Left ventricle myocardium inferior (tissue), 1 donor: ENCODE results near the gene VSX1. TPM values are rescaled to one million over a fixed set of nuclear protein-coding genes. Genes with fewer than 3 reads are reported as not detected.

Experiments used
- DNase-seq: peaks from one replicate; pipeline ENCODE4 v3.0.0-alpha.2; 2020
- H3K27ac ChIP-seq: fragments of 200-600 bp; replicated peaks from 2 replicates; pipeline ENCODE4 v1.8.0; 2021
- H3K27me3 ChIP-seq: fragments of 200-600 bp; 2 replicates; pipeline ENCODE4 v1.8.0; 2021; ENCODE audit warnings: low read depth
- H3K36me3 ChIP-seq: fragments of 200-600 bp; 2 replicates; pipeline ENCODE4 v1.8.0; 2021
- H3K4me1 ChIP-seq: fragments of 200-600 bp; 2 replicates; pipeline ENCODE4 v1.8.0; 2021
- H3K4me3 ChIP-seq: fragments of 200-600 bp; 2 replicates; pipeline ENCODE4 v1.8.0; 2021; ENCODE audit warnings: mild to moderate bottlenecking, moderate library complexity
- H3K9me3 ChIP-seq: fragments of 200-600 bp; replicated peaks from 2 replicates; pipeline ENCODE4 v1.8.0; 2021
- CTCF ChIP-seq: fragments of 200-600 bp; IDR thresholded peaks from 2 replicates; pipeline ENCODE4 v1.8.0; 2021; ENCODE audit warnings: antibody characterized with exemption, mild to moderate bottlenecking, borderline replicate concordance
- intact Hi-C: fragments of 100-400 bp; cut with micrococcal nuclease; formaldehyde crosslinking; loops from one replicate; pipeline ENCODE4 v1.11.0; 2022
- total RNA-seq: library from RNA; stranded (reverse); fragmentation: NEBNext Ultra II Directional; extraction: Animal tissue kit (Norgen Biotek cat#: 25700); gene quantifications from one replicate; pipeline ENCODE4 v1.2.1, GENCODE V29; 2021
- donor health status: DM: no; HTN: yes; CAD: no; lungs with severe emphysema.

The VSX1 gene
- total RNA-seq, 1 donor from 2014 or later: 0.33 TPM

DNA sequence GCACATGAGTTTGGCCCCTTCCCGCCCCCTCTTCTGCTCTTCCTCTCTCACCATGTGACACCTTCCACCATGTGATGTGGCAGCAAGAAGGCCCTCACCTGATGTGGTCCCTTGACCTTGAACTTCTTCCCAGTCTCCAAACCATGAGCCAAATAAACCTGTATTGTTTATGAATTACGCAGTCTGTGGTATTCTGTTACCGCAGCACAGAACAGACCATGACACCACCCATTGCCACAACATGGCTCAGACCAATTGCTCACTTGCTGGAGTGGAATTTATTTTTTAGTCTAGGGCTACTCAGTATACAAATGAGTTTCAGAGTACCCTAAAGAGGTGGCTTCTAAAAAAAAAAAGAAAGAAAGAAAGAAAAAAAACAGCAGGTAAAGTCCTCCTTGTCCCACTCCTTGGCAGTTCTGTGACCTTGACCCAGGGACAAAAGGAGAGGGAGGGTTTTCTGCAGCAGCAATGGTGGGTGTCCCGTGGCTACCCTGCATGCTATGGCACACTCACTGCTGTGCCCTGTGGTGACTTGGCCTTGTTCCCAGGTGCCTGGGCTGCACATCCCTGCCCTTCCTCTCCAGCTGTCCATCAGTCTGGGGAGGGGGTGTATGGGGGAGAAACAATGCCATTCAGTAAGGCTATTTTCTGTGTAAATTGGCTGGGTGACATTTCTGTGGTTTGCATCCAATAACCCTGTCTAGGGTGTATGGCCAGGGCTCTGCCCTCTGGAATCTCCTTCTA is 5.4 kb upstream of the VSX1 start:
- Histone ChIP-seq H3K36me3 (no peaks in the 10 kb centered on the region), H3K27ac (no peak overlapping the region), H3K4me3 (no peak overlapping the region), H3K4me1 (peaks cover 21% of the 10 kb centered on the region), H3K27me3 (peaks cover 100% of the 10 kb centered on the region), H3K9me3 (no peaks in the 10 kb centered on the region)
- TF ChIP-seq CTCF: no peak
- no peak for DNase-seq
- intact Hi-C loops: loop anchor here (10.0 kb wide), 1 partner anchor 77 kb away; no protein-coding TSS in a partner anchor

DNA sequence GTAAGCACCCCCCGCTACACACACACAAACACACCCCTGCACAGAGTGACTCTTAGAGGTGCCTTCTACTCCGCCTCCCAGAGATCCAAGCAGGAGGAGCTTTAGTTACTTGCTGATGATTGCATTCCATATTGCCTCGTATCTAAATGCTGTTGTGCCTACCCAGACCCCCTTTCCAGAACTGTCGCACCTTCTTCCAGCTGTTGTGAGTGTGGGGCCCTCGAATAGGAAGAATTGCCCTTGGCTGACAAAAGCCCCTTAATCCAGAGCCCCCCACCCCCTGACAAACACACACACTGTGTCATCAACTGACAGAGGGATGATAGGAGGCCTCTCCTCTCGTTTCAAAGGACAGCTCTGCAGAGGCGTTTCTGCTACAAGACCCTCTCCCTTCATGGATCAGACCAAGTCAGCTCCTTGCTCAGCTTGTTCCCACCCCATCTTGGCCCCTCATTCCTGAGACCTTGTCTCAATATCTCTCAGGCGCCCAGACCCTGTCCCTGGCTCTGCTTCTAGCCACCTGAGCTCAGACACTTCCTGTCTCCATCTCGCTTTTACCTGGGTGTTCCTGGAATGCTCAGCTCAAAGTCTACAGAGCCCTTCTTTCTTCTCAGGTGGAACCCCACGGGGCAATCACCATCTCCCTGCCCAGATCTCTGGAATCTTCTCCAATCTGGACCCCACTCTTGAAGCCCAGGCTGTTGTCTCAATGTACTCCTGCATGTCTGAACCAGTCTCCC is 4.0 kb upstream of the VSX1 start:
- H3K27ac ChIP-seq: no peak overlapping the region
- no peaks in the 10 kb centered on the region for H3K36me3 ChIP-seq
- H3K4me1 ChIP-seq: peaks cover 32% of the 10 kb centered on the region
- no peak for TF ChIP-seq CTCF
- H3K9me3 ChIP-seq: no peaks in the 10 kb centered on the region
- intact Hi-C loops: loop anchor here (10.0 kb wide), 1 partner anchor 79 kb away; no protein-coding TSS in a partner anchor
- no peak overlapping the region for H3K4me3 ChIP-seq
- peaks cover 100% of the 10 kb centered on the region for H3K27me3 ChIP-seq
- no peak for DNase-seq

DNA sequence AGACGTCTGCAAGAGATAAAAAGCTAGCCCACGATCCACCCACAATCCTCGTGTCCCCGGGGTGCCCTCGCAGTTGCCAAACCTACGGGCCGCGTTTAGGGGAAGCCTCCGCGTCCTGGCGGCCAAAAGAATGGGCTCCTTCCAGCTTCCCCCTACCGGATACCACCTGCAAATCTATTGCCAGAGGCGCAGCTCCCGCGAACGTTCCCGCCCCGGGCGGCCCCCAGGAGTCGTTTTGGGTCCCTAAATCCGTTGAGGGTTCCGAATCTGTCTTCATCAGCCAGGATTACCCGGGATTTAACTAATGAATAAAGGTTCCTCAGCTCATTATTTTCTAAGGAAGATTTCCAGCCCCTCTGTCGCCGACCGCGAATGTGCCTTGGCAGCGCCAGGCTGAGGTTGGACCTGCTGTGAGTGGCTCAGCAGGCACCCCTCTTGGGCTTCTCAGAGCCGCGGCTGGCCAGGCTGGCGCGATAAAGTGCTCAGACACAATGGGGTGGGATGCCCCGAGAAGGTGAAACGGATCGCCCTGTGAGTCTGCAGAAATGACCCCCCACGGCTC is 2.8 kb upstream of the VSX1 start:
- Histone ChIP-seq H3K9me3 (no peaks in the 10 kb centered on the region), H3K36me3 (no peaks in the 10 kb centered on the region), H3K27ac (no peak overlapping the region), H3K27me3 (peaks cover 100% of the 10 kb centered on the region), H3K4me1 (peaks cover 32% of the 10 kb centered on the region), H3K4me3 (peak overlapping the region; percentile 33)
- TF ChIP-seq CTCF: no peak
- DNase-seq: no peak
- intact Hi-C loops: loop anchor here (10.0 kb wide), 1 partner anchor 80 kb away; no protein-coding TSS in a partner anchor

GRCh38 chr20:25083773-25084625 is 2.1 kb upstream of the VSX1 start:
- H3K4me3 ChIP-seq: peak overlapping the region; percentile 33

More at GRCh38 chr20:25083773-25084625, 2.1 kb upstream of the VSX1 start:
- H3K36me3 ChIP-seq: no peaks in the 10 kb centered on the region
- H3K27ac ChIP-seq: no peak overlapping the region
- H3K27me3 ChIP-seq: peaks cover 100% of the 10 kb centered on the region
- intact Hi-C loops: loop anchor here (10.0 kb wide), 1 partner anchor 81 kb away; no protein-coding TSS in a partner anchor
- H3K9me3 ChIP-seq: no peaks in the 10 kb centered on the region
- H3K4me1 ChIP-seq: peaks cover 32% of the 10 kb centered on the region
- DNase-seq: no peak
- TF ChIP-seq CTCF: peak; percentile 56
